Upper lobe of left lung (tissue), 6 donors: ENCODE results near the gene VTA1. TPM values are rescaled to one million over a fixed set of nuclear protein-coding genes. Genes with fewer than 3 reads are reported as not detected.

Source experiments
- ATAC-seq, 2 donors: fragments of 200-7000 bp; cut with Tn5 transposase; one replicate each; pipeline ENCODE4 v1.9.1; 2022; ENCODE audit warnings: mild to moderate bottlenecking in 2 of 2, moderate library complexity in 2 of 2; ENCODE audit not compliant: low FRiP score in 2 of 2
- DNase-seq, 2 donors: peaks; one replicate each; pipeline ENCODE4 v3.0.0-alpha.2; 2019 to 2020
- H3K27ac ChIP-seq, 4 donors: fragments of 200-600 bp; sonication (generic); one replicate each; pipeline ENCODE4 v1.5.1; 2016 to 2019
- H3K27me3 ChIP-seq, 4 donors: fragments of 200-600 bp; sonication (generic); one replicate each; pipeline ENCODE4 v1.5.1; 2017 to 2019
- H3K36me3 ChIP-seq, 4 donors: fragments of 200-600 bp; sonication (generic); one replicate each; pipeline ENCODE4 v1.5.1; 2016 to 2019
- H3K4me1 ChIP-seq, 4 donors: fragments of 200-600 bp; sonication (generic); one replicate each; pipeline ENCODE4 v1.5.1; 2018 to 2019
- H3K4me3 ChIP-seq, 4 donors: fragments of 200-600 bp; sonication (generic); one replicate each; pipeline ENCODE4 v1.5.1; 2017 to 2019; ENCODE audit warnings: mild to moderate bottlenecking in 2 of 4, moderate library complexity in 1 of 4
- H3K9me3 ChIP-seq, 4 donors: fragments of 200-600 bp; sonication (generic); one replicate each; pipeline ENCODE4 v1.5.1; 2018 to 2019
- CTCF ChIP-seq, 6 experiments: fragments of 450-650 bp in 4 of 6; fragments of 200-600 bp in 2 of 6; sonication (generic) in 2 of 6; IDR thresholded peaks; one replicate each; pipeline ENCODE4 v1.5.1; 2016 to 2019; ENCODE audit warnings: antibody characterized with exemption in 6 of 6
- EP300 ChIP-seq, 4 donors: sonication (generic); formaldehyde crosslinking; IDR thresholded peaks; one replicate each; pipeline ENCODE4 v1.5.1; 2017; ENCODE audit warnings: antibody characterized with exemption in 4 of 4, control low read depth in 2 of 4
- POLR2A ChIP-seq, 4 donors: fragments of 450-650 bp; IDR thresholded peaks; one replicate each; pipeline ENCODE4 v1.5.1; 2016 to 2017; ENCODE audit warnings: antibody characterized with exemption in 4 of 4, mild to moderate bottlenecking in 2 of 4
- POLR2AphosphoS5 ChIP-seq, 2 donors: sonication (generic); formaldehyde crosslinking; IDR thresholded peaks; one replicate each; pipeline ENCODE4 v1.5.1; 2017; ENCODE audit warnings: antibody characterized with exemption in 2 of 2
- WGBS, 2 donors: methylation state at CpG; one replicate each; pipeline ENCODE4 v1.1.5; 2017 to 2018; 5-methylcytosine and 5-hydroxymethylcytosine counted together
- total RNA-seq, 6 donors: library from RNA; depleted of rRNA in 4 of 6; stranded (reverse); fragments of >200 nt in 4 of 6; gene quantifications; one replicate each; pipeline versions ENCODE4 v1.1.0 to v1.2.1, GENCODE V29; 2016 to 2021
- donor health status: DM: no; HTN: no; CAD: no; lungs with moderate emphysema.
- donor health status: DM: no; HTN: yes; CAD: no; lungs with severe emphysema.

VTA1 gene
- total RNA-seq, 6 donors from 2014 or later = 15.8 to 36.0 (median 25.7) TPM

- no peak overlapping the region for H3K4me3 ChIP-seq
- no peaks in the 10 kb centered on the region for H3K4me1 ChIP-seq
- WGBS, 2 donors = 85 to 89% methylated on average over 6 of the region's 6 CpGs
- TF ChIP-seq EP300 (IDR thresholded peaks at IDR 0.05) (no peak), POLR2A (IDR thresholded peaks at IDR 0.05) (no peak), POLR2AphosphoS5 (IDR thresholded peaks at IDR 0.05) (no peak), CTCF (IDR thresholded peaks at IDR 0.05) (no peak)
- no peaks in the 10 kb centered on the region for H3K9me3 ChIP-seq
- no peaks in the 10 kb centered on the region for H3K36me3 ChIP-seq
- no peak overlapping the region for H3K27ac ChIP-seq
- no peaks in the 10 kb centered on the region for H3K27me3 ChIP-seq
- no peak for DNase-seq
- ATAC-seq = no peak
These were observed 107.5 kb downstream of the VTA1 start for GRCh38 chr6:142254513-142254912.

GRCh38 chr6:142255785-142256184, 108.7 kb downstream of the VTA1 start:
- no peak overlapping the region for H3K4me3 ChIP-seq
- H3K27ac ChIP-seq = no peak overlapping the region
- no peak for TF ChIP-seq POLR2AphosphoS5 (IDR thresholded peaks at IDR 0.05)
- no peak for TF ChIP-seq EP300 (IDR thresholded peaks at IDR 0.05)
- TF ChIP-seq CTCF (IDR thresholded peaks at IDR 0.05) = no peak
- TF ChIP-seq POLR2A (IDR thresholded peaks at IDR 0.05) = no peak
- H3K4me1 ChIP-seq = no peaks in the 10 kb centered on the region
- DNase-seq (no peak), ATAC-seq (no peak)
- 21 to 36% methylated on average over 2 of the region's 2 CpGs for WGBS, 2 donors
- no peaks in the 10 kb centered on the region for H3K36me3 ChIP-seq
- no peaks in the 10 kb centered on the region for H3K9me3 ChIP-seq
- no peaks in the 10 kb centered on the region for H3K27me3 ChIP-seq

- no peak overlapping the region for H3K27ac ChIP-seq
These were observed 111.2 kb downstream of the VTA1 start for GRCh38 chr6:142258305-142258704.

GRCh38 chr6:142258757-142259156, 111.7 kb downstream of the VTA1 start:
- Histone ChIP-seq H3K36me3 (no peaks in the 10 kb centered on the region), H3K4me3 (no peak overlapping the region), H3K27me3 (no peaks in the 10 kb centered on the region), H3K9me3 (no peaks in the 10 kb centered on the region), H3K27ac (no peak overlapping the region), H3K4me1 (no peaks in the 10 kb centered on the region)
- DNase-seq (no peak), ATAC-seq (no peak)
- TF ChIP-seq POLR2A (IDR thresholded peaks at IDR 0.05) (no peak), CTCF (IDR thresholded peaks at IDR 0.05) (no peak), POLR2AphosphoS5 (IDR thresholded peaks at IDR 0.05) (no peak), EP300 (IDR thresholded peaks at IDR 0.05) (no peak)
- 96 to 97% methylated on average over 8 of the region's 8 CpGs for WGBS, 2 donors

More at GRCh38 chr6:142258305-142258704, 111.2 kb downstream of the VTA1 start:
- Histone ChIP-seq H3K36me3 (no peaks in the 10 kb centered on the region), H3K27me3 (no peaks in the 10 kb centered on the region), H3K9me3 (no peaks in the 10 kb centered on the region), H3K4me1 (no peaks in the 10 kb centered on the region), H3K4me3 (no peak overlapping the region)
- DNase-seq = no peak
- ATAC-seq = no peak
- WGBS, 2 donors = 87 to 97% methylated on average over 6 of the region's 6 CpGs
- TF ChIP-seq POLR2AphosphoS5 (IDR thresholded peaks at IDR 0.05) = no peak
- no peak for TF ChIP-seq EP300 (IDR thresholded peaks at IDR 0.05)
- no peak for TF ChIP-seq POLR2A (IDR thresholded peaks at IDR 0.05)

- no peak for ATAC-seq
- H3K4me1 ChIP-seq = no peaks in the 10 kb centered on the region
These were observed 113.7 kb downstream of the VTA1 start for GRCh38 chr6:142260748-142261147.

More at GRCh38 chr6:142260748-142261147, 113.7 kb downstream of the VTA1 start:
- no peak for DNase-seq
- Histone ChIP-seq H3K27me3 (no peaks in the 10 kb centered on the region), H3K9me3 (no peaks in the 10 kb centered on the region), H3K27ac (no peak overlapping the region), H3K4me3 (no peak overlapping the region), H3K36me3 (no peaks in the 10 kb centered on the region)
- WGBS, 2 donors = 80 to 84% methylated on average over 3 of the region's 3 CpGs
- TF ChIP-seq POLR2AphosphoS5 (IDR thresholded peaks at IDR 0.05) (no peak), POLR2A (IDR thresholded peaks at IDR 0.05) (no peak), EP300 (IDR thresholded peaks at IDR 0.05) (no peak), CTCF (IDR thresholded peaks at IDR 0.05) (no peak)
